HepG2 (cell line): ENCODE data around the gene UNC5B. TPM values are rescaled to one million over a fixed set of nuclear protein-coding genes. Genes with fewer than 3 reads are reported as not detected.

Source experiments
- AGO1 ChIP-seq: fragments of 200-400 bp; formaldehyde crosslinking; IDR thresholded peaks from 2 replicates; pipeline ENCODE4 v1.6.1; 2017; ENCODE audit warnings: mild to moderate bottlenecking, low read depth, low read length, moderate library complexity; ENCODE audit not compliant: poor library complexity, severe bottlenecking
- ARHGAP35 ChIP-seq: sonication (generic); formaldehyde crosslinking; IDR thresholded peaks from 2 replicates; pipeline ENCODE4 v1.9.0; 2022; ENCODE audit warnings: mild to moderate bottlenecking, inconsistent platforms, moderate library complexity, missing genetic modification reagents, borderline replicate concordance
- HHEX ChIP-seq: IDR thresholded peaks from 2 replicates; pipeline ENCODE4 v1.6.1; 2016; ENCODE audit warnings: control low read depth
- IRX3 ChIP-seq: sonication (generic); formaldehyde crosslinking; IDR thresholded peaks from 2 replicates; pipeline ENCODE4 v1.8.1; 2023; ENCODE audit warnings: mild to moderate bottlenecking, low read depth, missing genetic modification reagents, borderline replicate concordance
- KLF11 ChIP-seq: IDR thresholded peaks from 2 replicates; pipeline ENCODE4 v1.6.1; 2016; ENCODE audit warnings: missing compliant biosample characterization
- MXI1 ChIP-seq: IDR thresholded peaks from 3 replicates; pipeline ENCODE4 v1.6.1; 2012; ENCODE audit warnings: low read depth, low read length, inconsistent platforms, borderline replicate concordance
- NBN ChIP-seq: fragments of 450-650 bp; conservative IDR thresholded peaks from 2 replicates; pipeline ENCODE4 v1.6.1; 2017
- RFX3 ChIP-seq: IDR thresholded peaks from 2 replicates; pipeline ENCODE4 v1.6.1; 2016; ENCODE audit warnings: missing biosample characterization, missing genetic modification reagents
- SETDB1 ChIP-seq: sonication (generic); formaldehyde crosslinking; IDR thresholded peaks from 2 replicates; pipeline ENCODE4 v1.5.1; 2020; ENCODE audit warnings: missing genetic modification reagents, mild to moderate bottlenecking, borderline replicate concordance
- SP2 ChIP-seq: sonication (generic); formaldehyde crosslinking; IDR thresholded peaks from 2 replicates; pipeline ENCODE4 v1.5.1; 2020; ENCODE audit warnings: mild to moderate bottlenecking, missing genetic modification reagents
- polyA plus RNA-seq, 8 experiments: library from polyadenylated mRNA; depleted of rRNA in 3 of 8; stranded (reverse) in 7 of 8; unstranded in 1 of 8; fragments of >200 nt; fragmentation: Illumina TruSeq in 4 of 8; extraction: Trizol in 4 of 8; gene quantifications; 2 replicates each; pipeline versions ENCODE4 v1.2.1 to v1.2.3, GENCODE V29; 2011 to 2016; ENCODE audit warnings: low read depth in 4 of 8, missing spikeins in 1 of 8, mixed read lengths in 1 of 8; ENCODE audit not compliant: insufficient read depth in 1 of 8
- total RNA-seq, 5 experiments: library from RNA; depleted of rRNA; stranded (reverse); fragments of >200 nt; fragmentation: Illumina TruSeq; extraction: Trizol; gene quantifications; 2 replicates each; pipeline ENCODE4 v1.2.3, GENCODE V29; 2016; ENCODE audit warnings: low read depth in 1 of 5
- TF ChIP-seq, protein P1 (sequence below): sonication (generic); formaldehyde crosslinking; IDR thresholded peaks from 2 replicates; pipeline ENCODE4 v1.4.0; 2020; ENCODE audit warnings: low read depth, missing genetic modification reagents
- TF ChIP-seq, protein P2 (sequence below): sonication (generic); formaldehyde crosslinking; IDR thresholded peaks from 2 replicates; pipeline ENCODE4 v1.9.0; 2022; ENCODE audit warnings: low read depth, missing genetic modification reagents
- TF ChIP-seq, protein P3 (sequence below): sonication (generic); formaldehyde crosslinking; IDR thresholded peaks from 2 replicates; pipeline ENCODE4 v1.4.0; 2020; ENCODE audit warnings: mild to moderate bottlenecking, missing genetic modification reagents
- TF ChIP-seq, protein P4 (sequence below): sonication (generic); formaldehyde crosslinking; IDR thresholded peaks from 2 replicates; pipeline ENCODE4 v1.9.0; 2021; ENCODE audit warnings: mild to moderate bottlenecking, missing genetic modification reagents

UNC5B gene
- total and polyA plus RNA-seq, 2 of the 13 experiments (the other 11 are each of a cell fraction or from before 2014, with no cell fraction given) = 0.07 TPM

DNA sequence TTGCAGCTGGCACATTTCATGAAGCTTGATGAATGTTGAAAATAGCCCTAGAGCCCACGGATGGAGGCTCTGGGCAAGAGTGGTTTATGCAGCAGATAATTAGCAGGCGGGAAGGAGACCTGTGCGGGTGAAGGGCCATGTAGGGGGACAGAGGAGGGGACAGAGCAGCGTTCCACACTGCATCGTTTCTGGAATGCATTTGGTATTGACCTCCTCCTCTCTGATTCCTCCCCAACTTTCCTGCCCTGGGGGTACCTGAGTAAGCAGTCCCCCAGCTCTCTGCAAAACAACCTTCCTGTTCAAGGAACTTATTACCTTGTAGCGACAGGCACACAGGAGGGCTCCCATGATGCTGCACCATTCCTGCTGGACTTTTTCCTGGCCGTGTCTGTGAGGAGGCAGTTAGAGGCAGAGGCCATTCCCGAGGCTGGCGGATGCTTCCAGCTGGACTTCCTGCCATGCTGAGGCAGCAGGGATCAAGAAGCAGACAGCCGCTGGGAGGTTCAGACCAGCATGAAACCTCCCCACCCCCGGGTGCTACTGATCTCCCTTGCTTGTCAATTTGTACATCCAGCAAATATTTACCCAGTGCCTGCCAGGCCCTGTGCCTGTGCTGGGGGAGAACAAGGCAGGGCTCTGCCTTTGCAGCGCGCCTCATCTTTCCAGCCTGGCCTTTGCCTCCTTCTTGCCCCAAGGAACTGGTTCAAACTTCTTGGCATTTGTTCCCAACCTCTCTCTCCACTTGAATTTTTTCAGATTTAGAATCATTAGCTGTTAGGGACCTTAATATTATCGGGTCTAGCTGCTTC lies 135.4 kb downstream of the UNC5B start (continued):
- TF ChIP-seq, protein P1, sequence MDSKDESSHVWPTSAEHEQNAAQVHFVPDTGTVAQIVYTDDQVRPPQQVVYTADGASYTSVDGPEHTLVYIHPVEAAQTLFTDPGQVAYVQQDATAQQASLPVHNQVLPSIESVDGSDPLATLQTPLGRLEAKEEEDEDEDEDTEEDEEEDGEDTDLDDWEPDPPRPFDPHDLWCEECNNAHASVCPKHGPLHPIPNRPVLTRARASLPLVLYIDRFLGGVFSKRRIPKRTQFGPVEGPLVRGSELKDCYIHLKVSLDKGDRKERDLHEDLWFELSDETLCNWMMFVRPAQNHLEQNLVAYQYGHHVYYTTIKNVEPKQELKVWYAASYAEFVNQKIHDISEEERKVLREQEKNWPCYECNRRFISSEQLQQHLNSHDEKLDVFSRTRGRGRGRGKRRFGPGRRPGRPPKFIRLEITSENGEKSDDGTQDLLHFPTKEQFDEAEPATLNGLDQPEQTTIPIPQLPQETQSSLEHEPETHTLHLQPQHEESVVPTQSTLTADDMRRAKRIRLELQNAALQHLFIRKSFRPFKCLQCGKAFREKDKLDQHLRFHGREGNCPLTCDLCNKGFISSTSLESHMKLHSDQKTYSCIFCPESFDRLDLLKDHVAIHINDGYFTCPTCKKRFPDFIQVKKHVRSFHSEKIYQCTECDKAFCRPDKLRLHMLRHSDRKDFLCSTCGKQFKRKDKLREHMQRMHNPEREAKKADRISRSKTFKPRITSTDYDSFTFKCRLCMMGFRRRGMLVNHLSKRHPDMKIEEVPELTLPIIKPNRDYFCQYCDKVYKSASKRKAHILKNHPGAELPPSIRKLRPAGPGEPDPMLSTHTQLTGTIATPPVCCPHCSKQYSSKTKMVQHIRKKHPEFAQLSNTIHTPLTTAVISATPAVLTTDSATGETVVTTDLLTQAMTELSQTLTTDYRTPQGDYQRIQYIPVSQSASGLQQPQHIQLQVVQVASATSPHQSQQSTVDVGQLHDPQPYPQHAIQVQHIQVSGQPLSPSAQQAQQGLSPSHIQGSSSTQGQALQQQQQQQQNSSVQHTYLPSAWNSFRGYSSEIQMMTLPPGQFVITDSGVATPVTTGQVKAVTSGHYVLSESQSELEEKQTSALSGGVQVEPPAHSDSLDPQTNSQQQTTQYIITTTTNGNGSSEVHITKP (CRISPR knock-in tag) = peak; percentile 89
- TF ChIP-seq, protein P2, sequence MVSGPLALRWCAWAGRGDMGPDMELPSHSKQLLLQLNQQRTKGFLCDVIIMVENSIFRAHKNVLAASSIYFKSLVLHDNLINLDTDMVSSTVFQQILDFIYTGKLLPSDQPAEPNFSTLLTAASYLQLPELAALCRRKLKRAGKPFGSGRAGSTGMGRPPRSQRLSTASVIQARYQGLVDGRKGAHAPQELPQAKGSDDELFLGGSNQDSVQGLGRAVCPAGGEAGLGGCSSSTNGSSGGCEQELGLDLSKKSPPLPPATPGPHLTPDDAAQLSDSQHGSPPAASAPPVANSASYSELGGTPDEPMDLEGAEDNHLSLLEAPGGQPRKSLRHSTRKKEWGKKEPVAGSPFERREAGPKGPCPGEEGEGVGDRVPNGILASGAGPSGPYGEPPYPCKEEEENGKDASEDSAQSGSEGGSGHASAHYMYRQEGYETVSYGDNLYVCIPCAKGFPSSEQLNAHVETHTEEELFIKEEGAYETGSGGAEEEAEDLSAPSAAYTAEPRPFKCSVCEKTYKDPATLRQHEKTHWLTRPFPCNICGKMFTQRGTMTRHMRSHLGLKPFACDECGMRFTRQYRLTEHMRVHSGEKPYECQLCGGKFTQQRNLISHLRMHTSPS (CRISPR knock-in tag) = peak; percentile 87; the same call in 1 of the 2 replicates
- no peak for TF ChIP-seq SETDB1 (CRISPR knock-in tag)
- TF ChIP-seq HHEX (CRISPR knock-in tag) = no peak
- 0 out of 2 replicates have a peak, but pooled peaks have one; percentile 64 for TF ChIP-seq ARHGAP35 (CRISPR knock-in tag)
- peak; percentile 46; the same call in 1 of the 3 replicates for TF ChIP-seq MXI1
- TF ChIP-seq IRX3 (CRISPR knock-in tag) = no peak
- TF ChIP-seq AGO1 = no peak
- no peak for TF ChIP-seq SP2 (CRISPR knock-in tag)
- TF ChIP-seq, protein P3, sequence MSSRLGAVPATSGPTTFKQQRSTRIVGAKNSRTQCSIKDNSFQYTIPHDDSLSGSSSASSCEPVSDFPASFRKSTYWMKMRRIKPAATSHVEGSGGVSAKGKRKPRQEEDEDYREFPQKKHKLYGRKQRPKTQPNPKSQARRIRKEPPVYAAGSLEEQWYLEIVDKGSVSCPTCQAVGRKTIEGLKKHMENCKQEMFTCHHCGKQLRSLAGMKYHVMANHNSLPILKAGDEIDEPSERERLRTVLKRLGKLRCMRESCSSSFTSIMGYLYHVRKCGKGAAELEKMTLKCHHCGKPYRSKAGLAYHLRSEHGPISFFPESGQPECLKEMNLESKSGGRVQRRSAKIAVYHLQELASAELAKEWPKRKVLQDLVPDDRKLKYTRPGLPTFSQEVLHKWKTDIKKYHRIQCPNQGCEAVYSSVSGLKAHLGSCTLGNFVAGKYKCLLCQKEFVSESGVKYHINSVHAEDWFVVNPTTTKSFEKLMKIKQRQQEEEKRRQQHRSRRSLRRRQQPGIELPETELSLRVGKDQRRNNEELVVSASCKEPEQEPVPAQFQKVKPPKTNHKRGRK (CRISPR knock-in tag) = no peak
- TF ChIP-seq, protein P4, sequence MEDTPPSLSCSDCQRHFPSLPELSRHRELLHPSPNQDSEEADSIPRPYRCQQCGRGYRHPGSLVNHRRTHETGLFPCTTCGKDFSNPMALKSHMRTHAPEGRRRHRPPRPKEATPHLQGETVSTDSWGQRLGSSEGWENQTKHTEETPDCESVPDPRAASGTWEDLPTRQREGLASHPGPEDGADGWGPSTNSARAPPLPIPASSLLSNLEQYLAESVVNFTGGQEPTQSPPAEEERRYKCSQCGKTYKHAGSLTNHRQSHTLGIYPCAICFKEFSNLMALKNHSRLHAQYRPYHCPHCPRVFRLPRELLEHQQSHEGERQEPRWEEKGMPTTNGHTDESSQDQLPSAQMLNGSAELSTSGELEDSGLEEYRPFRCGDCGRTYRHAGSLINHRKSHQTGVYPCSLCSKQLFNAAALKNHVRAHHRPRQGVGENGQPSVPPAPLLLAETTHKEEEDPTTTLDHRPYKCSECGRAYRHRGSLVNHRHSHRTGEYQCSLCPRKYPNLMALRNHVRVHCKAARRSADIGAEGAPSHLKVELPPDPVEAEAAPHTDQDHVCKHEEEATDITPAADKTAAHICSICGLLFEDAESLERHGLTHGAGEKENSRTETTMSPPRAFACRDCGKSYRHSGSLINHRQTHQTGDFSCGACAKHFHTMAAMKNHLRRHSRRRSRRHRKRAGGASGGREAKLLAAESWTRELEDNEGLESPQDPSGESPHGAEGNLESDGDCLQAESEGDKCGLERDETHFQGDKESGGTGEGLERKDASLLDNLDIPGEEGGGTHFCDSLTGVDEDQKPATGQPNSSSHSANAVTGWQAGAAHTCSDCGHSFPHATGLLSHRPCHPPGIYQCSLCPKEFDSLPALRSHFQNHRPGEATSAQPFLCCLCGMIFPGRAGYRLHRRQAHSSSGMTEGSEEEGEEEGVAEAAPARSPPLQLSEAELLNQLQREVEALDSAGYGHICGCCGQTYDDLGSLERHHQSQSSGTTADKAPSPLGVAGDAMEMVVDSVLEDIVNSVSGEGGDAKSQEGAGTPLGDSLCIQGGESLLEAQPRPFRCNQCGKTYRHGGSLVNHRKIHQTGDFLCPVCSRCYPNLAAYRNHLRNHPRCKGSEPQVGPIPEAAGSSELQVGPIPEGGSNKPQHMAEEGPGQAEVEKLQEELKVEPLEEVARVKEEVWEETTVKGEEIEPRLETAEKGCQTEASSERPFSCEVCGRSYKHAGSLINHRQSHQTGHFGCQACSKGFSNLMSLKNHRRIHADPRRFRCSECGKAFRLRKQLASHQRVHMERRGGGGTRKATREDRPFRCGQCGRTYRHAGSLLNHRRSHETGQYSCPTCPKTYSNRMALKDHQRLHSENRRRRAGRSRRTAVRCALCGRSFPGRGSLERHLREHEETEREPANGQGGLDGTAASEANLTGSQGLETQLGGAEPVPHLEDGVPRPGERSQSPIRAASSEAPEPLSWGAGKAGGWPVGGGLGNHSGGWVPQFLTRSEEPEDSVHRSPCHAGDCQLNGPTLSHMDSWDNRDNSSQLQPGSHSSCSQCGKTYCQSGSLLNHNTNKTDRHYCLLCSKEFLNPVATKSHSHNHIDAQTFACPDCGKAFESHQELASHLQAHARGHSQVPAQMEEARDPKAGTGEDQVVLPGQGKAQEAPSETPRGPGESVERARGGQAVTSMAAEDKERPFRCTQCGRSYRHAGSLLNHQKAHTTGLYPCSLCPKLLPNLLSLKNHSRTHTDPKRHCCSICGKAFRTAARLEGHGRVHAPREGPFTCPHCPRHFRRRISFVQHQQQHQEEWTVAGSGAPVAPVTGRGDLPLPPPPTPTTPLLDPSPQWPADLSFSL = no peak
- TF ChIP-seq KLF11 (CRISPR knock-in tag) = no peak
- no peak for TF ChIP-seq NBN
- 0 out of 2 replicates have a peak, but pooled peaks have one; percentile 26 for TF ChIP-seq RFX3 (CRISPR knock-in tag)
